ENCODE measurements around the gene KCNAB1.

Gene KCNAB1

GRCh38 chr3:156449710-156450574, 329.6 kb downstream of the KCNAB1 start:
- no peak for DNase-seq (ENCODE audit: low read depth in 3 of 3)

DNA sequence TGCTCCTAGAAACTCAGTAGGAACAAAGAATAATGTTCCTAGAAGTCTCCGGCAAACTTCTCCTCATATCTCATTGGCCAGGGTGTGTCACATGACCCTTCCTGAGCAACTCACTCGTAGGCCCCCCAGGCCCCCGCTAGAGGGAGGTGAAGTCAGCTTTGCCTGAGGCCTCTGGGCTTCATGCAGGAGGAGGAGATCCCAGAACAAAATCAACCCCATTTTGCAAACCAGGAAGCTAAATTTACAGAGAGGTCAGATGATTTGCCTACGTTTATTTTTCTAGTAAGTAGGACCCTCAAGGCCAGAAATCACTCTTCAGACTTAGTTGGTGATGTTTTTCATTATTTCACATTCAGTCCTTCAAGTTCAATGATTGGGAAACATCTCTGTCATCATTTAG, 335.5 kb downstream of the KCNAB1 start:
- DNase-seq (ENCODE audit: low read depth in 3 of 3), result no peak

DNA sequence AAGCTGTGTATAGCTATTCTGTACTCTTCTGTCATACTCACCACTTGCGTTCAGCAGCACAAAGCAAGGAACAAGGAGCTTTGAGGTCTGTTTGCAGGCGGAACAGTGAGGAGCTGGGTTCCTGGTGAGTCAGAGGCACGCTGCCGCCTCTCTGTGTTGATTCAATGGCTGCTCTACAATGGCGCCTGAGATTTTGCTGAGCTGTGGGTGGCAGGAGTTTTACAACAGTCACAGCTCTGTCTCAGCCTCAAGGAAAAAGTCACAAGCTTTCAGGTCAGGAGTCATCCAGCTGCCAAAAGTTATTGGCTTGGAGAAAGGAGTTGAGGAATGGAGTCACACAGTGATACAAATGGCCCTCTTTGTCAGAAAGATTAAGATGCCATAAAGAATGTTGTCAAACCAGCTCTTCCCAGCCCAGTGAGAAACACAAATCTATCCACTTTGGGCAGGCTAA, 336.4 kb downstream of the KCNAB1 start:
- no peak for DNase-seq (ENCODE audit: low read depth in 3 of 3)

- DNase-seq (ENCODE audit: low read depth in 3 of 3), result no peak
These were observed 339.1 kb downstream of the KCNAB1 start for GRCh38 chr3:156459434-156459833.

- no peak for DNase-seq (ENCODE audit: low read depth in 3 of 3)
These were observed 339.8 kb downstream of the KCNAB1 start for GRCh38 chr3:156460206-156460611.

- no peak for DNase-seq (ENCODE audit: low read depth in 3 of 3)
These were observed 341.5 kb downstream of the KCNAB1 start for GRCh38 chr3:156461889-156462288.

DNA sequence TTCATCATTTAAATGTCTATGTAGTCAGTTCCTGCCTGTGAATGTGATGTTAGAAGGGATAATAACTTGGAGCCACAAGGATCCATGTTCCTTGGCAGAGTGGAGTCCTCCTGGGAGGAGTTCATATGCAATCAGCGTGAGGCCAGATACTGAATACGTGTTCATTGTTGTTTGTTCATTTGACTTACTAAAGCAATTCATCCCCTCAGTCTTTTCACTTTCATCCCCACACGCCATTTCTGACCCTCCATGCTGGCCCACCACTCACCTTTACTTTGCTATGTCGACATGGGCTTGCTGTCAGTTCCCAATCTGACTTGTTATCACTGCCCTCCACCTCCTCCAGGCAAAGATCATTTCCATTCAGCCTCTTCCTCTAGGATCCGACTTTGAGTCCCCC, 342.7 kb downstream of the KCNAB1 start:
- DNase-seq (ENCODE audit: low read depth in 3 of 3), result no peak

- no peak for DNase-seq (ENCODE audit: low read depth in 3 of 3)
These were observed 344.8 kb downstream of the KCNAB1 start for GRCh38 chr3:156465194-156465593.

DNA sequence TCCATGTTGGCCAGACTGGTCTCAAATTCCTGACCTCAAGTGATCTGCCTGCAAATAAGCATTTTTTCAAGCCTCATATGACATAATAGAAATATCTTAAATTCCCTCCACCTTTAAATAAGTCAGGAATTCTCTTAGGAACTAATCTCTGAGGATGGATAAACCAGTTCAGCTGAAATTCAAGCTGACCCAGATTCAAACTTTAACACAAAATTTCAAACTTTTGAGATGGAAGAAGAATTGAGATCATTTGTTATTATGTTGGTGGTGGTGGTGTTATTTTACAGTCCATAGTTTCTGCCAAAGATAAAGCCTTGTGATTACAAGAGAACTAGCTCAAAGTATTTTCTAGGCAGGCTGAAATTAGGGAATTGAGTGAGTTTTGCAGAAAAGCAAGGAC, 349.1 kb downstream of the KCNAB1 start:
- no peak for DNase-seq (ENCODE audit: low read depth in 3 of 3)

DNA sequence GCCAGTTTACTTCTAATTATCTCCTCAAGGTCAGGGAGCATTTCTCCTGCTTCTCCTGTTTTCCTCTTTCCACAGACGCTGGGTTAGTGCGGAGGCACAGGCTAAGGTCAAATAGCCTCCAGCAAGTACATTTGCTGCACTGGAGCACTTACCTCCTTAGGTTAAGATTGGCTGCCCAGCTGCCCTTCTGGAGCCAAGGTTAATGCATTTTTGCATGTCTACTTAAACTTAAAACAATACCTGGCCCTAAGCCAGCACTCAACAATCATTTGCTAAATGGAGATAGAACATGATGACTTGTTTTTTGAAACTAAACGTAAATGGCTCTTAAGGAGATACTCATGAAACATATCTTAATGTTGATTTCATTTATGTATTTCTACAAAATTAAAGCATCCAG, 351.1 kb downstream of the KCNAB1 start:
- DNase-seq (ENCODE audit: low read depth in 3 of 3), result no peak

DNA sequence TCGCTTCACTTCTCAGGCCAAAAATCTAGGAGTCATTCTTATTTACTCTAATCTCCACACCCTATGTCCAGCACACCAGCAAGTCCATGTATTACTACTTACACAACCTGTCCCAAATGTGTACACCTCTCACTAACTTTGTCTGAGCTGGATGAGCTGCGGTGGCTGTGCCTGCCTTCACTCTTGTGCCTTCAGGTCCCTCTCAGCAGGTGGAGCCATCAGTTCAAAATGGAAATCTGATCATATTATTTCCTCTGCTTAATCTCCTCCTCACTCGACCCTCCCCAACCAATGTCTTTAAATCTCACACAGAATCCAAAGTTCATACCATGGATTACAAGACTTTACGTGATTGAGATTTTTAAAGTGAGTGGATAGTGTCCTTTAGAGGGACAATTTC, 351.8 kb downstream of the KCNAB1 start:
- DNase-seq (ENCODE audit: low read depth in 3 of 3), result no peak

DNA sequence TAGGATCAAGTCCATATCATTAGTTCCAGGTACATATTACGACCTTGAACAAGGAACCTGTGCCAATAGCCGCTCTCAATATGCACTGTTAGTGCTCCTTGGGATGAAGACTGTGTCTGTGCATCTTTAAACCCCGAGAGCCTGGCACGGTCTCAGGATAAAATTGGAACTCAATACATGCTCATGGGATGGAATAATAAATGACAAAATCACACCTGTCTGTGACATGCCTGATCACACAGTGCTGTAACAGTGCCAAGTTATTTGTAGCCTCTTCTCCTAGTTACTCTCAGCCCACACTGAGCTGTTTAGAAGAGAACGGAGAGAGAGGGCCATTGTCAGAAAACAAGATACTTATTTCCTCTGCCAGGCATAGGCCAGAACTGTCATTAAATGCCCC, 352.3 kb downstream of the KCNAB1 start:
- no peak for DNase-seq (ENCODE audit: low read depth in 3 of 3)

GRCh38 chr3:156473341-156473740, 353.0 kb downstream of the KCNAB1 start:
- DNase-seq (ENCODE audit: low read depth in 3 of 3), result no peak

DNA sequence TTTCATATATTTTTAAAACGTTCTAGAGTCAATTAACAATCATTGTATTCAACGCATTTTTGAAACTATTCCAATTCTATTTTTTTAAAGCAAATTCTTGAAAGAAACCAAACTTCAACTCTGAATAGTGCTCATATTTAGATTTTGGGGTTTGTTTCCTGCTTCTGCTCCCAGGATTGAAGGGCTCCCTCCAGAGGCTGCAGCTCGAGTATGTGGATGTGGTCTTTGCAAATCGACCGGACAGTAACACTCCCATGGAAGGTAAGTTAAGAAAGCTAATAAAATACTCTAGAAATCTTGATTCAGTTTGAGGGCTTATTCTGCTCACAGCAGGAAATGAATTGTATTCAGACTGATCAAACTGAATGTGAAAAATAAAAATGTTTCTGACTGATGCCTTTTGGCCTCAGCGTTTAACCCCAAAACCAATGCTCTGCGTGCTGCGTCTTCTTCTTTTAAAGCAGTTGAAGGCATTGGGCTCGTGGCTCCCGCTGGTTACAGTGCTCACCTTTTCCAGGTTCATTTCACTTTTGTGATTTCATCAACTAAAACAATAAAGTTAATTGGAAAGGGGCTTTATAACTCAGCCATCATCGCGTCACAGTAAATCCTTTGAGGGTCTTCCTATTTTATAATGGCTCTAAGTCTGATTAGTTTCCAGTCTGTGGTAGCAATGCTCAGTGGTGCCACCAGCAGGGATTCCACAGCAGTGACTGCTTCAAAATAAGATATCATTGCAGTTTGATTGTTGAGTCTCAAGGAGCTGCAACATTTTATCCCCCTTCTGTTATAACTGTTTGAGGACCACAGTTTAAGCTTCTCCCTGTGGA, 354.4 kb downstream of the KCNAB1 start:
- no peak for DNase-seq (ENCODE audit: low read depth in 3 of 3)

- DNase-seq (ENCODE audit: low read depth in 3 of 3), result no peak
These were observed 356.9 kb downstream of the KCNAB1 start for GRCh38 chr3:156477323-156477722.

GRCh38 chr3:156478891-156479290, 358.5 kb downstream of the KCNAB1 start:
- DNase-seq (ENCODE audit: low read depth in 3 of 3), result no peak

- DNase-seq (ENCODE audit: low read depth in 3 of 3), result no peak
These were observed 359.2 kb downstream of the KCNAB1 start for GRCh38 chr3:156479604-156480003.

- no peak for DNase-seq (ENCODE audit: low read depth in 3 of 3)
These were observed 360.6 kb downstream of the KCNAB1 start for GRCh38 chr3:156480949-156481348.

GRCh38 chr3:156483002-156483401, 362.6 kb downstream of the KCNAB1 start:
- DNase-seq (ENCODE audit: low read depth in 3 of 3), result no peak

GRCh38 chr3:156483426-156483825, 363.0 kb downstream of the KCNAB1 start:
- no peak for DNase-seq (ENCODE audit: low read depth in 3 of 3)

GRCh38 chr3:156483961-156484787, 363.8 kb downstream of the KCNAB1 start:
- peak in 2 of 3 experiments; percentile 12 to 28 for DNase-seq (ENCODE audit: low read depth in 3 of 3)

DNA sequence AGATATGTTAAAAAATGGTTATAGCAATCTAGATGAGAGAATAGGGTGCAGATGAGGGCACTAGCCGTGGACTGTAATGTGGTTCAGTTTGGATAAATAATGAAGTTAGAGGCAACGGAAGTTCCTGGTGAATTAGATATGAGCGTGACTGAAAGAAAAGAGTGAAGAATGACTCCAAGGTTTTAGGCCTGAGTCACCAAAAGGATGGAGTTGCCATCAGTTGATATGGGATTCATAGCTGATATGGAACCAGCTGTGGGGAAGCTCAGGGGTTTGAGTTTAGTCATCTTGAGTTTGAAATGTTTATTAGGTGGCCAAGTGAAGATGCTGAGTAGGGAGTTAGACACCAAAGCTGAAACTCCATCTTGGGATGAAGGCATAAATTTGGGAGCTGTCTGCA, 368.4 kb downstream of the KCNAB1 start:
- DNase-seq (ENCODE audit: low read depth in 3 of 3), result no peak
